Upper lobe of right lung (tissue), 1 donor: Measurements from ENCODE around the gene RIOK1. TPM values are rescaled to one million over a fixed set of nuclear protein-coding genes. Genes with fewer than 3 reads are reported as not detected.

Source experiments
- ATAC-seq: fragments of 200-7000 bp; cut with Tn5 transposase; one replicate; pipeline ENCODE4 v1.9.1; 2020; ENCODE audit warnings: mild to moderate bottlenecking, moderate library complexity
- DNase-seq: peaks from one replicate; pipeline ENCODE4 v3.0.0-alpha.2; 2020
- H3K27ac ChIP-seq: fragments of 200-600 bp; one replicate; pipeline ENCODE4 v1.8.0; 2022
- H3K27me3 ChIP-seq: fragments of 200-600 bp; one replicate; pipeline ENCODE4 v1.8.0; 2022; ENCODE audit warnings: mild to moderate bottlenecking
- H3K36me3 ChIP-seq: fragments of 200-600 bp; one replicate; pipeline ENCODE4 v1.8.0; 2022
- H3K4me1 ChIP-seq: fragments of 200-600 bp; one replicate; pipeline ENCODE4 v1.8.0; 2022
- H3K4me3 ChIP-seq: fragments of 200-600 bp; one replicate; pipeline ENCODE4 v1.8.0; 2022; ENCODE audit warnings: mild to moderate bottlenecking
- H3K9me3 ChIP-seq: fragments of 200-600 bp; one replicate; pipeline ENCODE4 v1.8.0; 2022
- intact Hi-C: fragments of 100-400 bp; cut with DNase I; formaldehyde crosslinking; loops from one replicate; pipeline ENCODE4 v1.11.0; 2022
- total RNA-seq: library from RNA; stranded (reverse); fragmentation: NEBNext Ultra II Directional; extraction: Animal tissue kit (Norgen Biotek cat#: 25700); gene quantifications from one replicate; pipeline ENCODE4 v1.2.1, GENCODE V29; 2021
- TF ChIP-seq, protein P1 (sequence below): fragments of 200-600 bp; IDR thresholded peaks from one replicate; pipeline ENCODE4 v1.8.0; 2022; ENCODE audit warnings: antibody characterized with exemption
- donor health status: DM: no; HTN: yes; CAD: no; lungs with severe emphysema.

Gene RIOK1
- total RNA-seq, 1 donor from 2014 or later: 18.4 TPM

DNA sequence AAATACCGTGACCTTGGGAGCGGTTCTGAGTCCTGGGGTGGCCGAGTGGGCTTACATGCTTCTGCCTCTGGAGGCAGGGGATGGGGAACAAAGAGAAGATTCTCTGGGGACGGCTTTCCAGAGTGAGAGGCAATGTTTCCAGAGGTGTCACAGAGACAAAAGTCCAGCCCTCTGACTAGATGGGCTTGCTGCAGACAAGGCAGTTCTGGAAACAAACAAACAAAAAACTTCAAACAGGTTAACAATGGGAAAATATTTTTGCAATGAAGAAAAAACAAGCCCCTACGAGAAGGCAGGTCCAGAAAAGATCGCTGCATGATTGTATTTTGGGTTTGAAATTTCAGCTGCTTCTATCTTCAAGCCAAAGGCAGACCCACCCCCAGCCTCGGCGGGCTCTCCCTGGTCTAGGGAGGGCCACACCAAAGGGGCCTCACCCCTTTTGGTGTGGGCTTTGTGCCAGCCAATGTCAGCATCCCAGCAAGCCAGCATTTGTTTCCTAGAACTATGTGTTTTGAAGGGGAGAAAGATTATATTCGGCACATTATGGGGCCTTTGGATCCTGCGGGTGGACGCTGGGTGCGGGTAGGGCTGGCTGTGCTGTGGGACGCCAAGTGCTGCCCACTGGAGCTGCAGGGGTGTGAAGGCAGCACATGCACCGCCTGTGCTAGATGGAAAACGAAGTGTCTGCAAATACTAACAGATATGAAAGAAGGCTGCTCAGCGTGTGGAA lies 42.9 kb downstream of the RIOK1 start:
- Histone ChIP-seq H3K4me1 (no peaks in the 10 kb centered on the region), H3K36me3 (no peaks in the 10 kb centered on the region), H3K4me3 (no peak overlapping the region), H3K9me3 (no peaks in the 10 kb centered on the region), H3K27me3 (no peaks in the 10 kb centered on the region), H3K27ac (no peak overlapping the region)
- ATAC-seq (no peak), DNase-seq (no peak)
- intact Hi-C loops: no loop called here
- TF ChIP-seq, protein P1, sequence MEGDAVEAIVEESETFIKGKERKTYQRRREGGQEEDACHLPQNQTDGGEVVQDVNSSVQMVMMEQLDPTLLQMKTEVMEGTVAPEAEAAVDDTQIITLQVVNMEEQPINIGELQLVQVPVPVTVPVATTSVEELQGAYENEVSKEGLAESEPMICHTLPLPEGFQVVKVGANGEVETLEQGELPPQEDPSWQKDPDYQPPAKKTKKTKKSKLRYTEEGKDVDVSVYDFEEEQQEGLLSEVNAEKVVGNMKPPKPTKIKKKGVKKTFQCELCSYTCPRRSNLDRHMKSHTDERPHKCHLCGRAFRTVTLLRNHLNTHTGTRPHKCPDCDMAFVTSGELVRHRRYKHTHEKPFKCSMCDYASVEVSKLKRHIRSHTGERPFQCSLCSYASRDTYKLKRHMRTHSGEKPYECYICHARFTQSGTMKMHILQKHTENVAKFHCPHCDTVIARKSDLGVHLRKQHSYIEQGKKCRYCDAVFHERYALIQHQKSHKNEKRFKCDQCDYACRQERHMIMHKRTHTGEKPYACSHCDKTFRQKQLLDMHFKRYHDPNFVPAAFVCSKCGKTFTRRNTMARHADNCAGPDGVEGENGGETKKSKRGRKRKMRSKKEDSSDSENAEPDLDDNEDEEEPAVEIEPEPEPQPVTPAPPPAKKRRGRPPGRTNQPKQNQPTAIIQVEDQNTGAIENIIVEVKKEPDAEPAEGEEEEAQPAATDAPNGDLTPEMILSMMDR: no peak

DNA sequence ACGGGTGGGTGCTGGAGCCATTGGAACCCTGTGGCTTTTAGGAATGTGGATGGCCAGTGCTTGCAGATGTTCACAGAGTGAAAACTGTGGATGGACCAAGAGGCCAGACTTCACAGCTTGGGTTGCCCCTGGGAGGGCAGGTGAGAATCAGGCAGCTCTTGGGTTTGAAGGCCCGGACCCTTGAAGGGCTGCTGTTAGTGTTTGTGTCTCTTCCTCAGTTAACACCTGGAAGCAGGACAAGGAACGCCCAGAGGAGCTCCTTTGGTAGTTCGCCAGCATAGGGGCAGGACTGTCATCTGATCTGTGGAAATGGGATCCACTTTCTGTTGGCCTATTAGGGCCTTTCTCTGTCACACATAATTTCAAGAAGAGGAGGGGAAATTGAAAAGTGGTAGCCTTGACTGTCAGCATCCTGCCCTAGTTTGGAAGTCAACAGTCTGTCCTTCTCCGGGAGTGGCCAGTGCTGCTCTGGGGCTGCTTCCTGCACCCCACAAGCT lies 43.6 kb downstream of the RIOK1 start:
- TF ChIP-seq, protein P1: no peak
- Histone ChIP-seq H3K36me3 (no peaks in the 10 kb centered on the region), H3K9me3 (no peaks in the 10 kb centered on the region), H3K27ac (no peak overlapping the region), H3K27me3 (no peaks in the 10 kb centered on the region), H3K4me1 (no peaks in the 10 kb centered on the region), H3K4me3 (no peak overlapping the region)
- intact Hi-C loops: no loop called here
- no peak for DNase-seq
- no peak for ATAC-seq

DNA sequence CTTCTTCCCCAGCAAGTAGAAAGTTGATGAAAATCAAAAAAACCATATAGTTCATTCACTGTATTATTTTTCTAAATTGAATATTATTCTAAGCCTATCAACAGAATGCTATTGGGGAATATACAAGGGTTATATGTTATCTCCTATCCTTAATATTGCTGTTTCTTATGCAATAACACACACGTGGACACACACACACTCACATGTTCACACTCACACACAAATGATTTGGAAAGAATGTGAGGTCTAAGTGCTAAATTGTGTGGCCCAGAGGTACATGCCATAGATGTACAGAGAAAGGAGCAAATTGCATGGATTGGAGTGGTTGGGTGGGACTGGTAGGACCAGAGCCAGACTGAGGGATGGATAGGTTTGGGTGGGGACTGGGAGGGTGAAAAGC lies 45.1 kb downstream of the RIOK1 start:
- no peak for DNase-seq
- intact Hi-C loops: no loop called here
- no peaks in the 10 kb centered on the region for H3K36me3 ChIP-seq
- H3K4me1 ChIP-seq: no peaks in the 10 kb centered on the region
- no peaks in the 10 kb centered on the region for H3K9me3 ChIP-seq
- no peak for ATAC-seq
- no peak overlapping the region for H3K27ac ChIP-seq
- no peak overlapping the region for H3K4me3 ChIP-seq
- H3K27me3 ChIP-seq: no peaks in the 10 kb centered on the region
- TF ChIP-seq, protein P1: no peak

DNA sequence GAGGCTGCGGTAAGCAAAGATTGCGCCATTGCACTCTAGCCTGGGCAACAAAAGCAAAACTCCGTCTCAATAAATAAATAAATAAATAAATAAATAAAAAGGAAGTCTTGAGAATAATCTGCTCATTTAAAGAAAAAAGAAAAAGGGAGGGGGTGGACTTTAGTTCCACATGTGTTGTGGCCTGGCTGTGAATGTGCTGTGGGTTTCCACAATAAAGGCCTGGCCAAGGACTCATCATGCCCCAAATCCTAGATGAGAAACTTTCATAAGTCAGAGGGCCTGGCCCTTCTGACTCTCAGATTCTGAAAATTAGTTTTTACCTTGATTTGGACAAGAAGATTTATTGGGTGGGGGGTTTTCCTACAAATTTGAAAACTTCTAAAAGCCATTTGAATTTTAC lies 48.4 kb downstream of the RIOK1 start:
- Histone ChIP-seq H3K36me3 (no peaks in the 10 kb centered on the region), H3K9me3 (no peaks in the 10 kb centered on the region), H3K27me3 (no peaks in the 10 kb centered on the region), H3K4me3 (no peak overlapping the region), H3K4me1 (no peaks in the 10 kb centered on the region), H3K27ac (no peak overlapping the region)
- intact Hi-C loops: no loop called here
- ATAC-seq: no peak
- TF ChIP-seq, protein P1: no peak
- no peak for DNase-seq

DNA sequence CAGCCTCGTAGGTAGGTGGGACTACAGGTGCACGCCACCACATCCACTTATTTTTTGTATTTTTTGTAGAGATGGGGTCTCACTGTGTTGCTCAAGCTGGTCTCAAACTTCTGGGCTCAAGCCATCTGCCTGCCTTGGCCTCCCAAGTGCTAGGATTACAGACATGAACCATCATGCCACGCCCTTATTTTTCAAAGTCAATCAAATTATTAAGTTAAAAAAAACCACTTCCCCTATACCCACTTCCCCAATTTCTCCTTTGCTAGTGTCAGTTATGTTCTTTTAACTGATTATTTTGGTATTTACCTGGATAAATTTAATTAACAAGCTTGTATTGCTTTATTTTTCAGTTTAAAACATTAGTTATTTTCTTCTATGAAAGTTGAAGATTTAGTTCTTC lies 49.6 kb downstream of the RIOK1 start:
- TF ChIP-seq, protein P1: no peak
- Histone ChIP-seq H3K9me3 (no peaks in the 10 kb centered on the region), H3K4me3 (no peak overlapping the region), H3K36me3 (no peaks in the 10 kb centered on the region), H3K27me3 (no peaks in the 10 kb centered on the region), H3K27ac (no peak overlapping the region), H3K4me1 (no peaks in the 10 kb centered on the region)
- ATAC-seq (peak; percentile 71), DNase-seq (no peak)
- intact Hi-C loops: no loop called here
